WI38 (cell line): ENCODE data around the gene NT5DC3.

ENCODE experiments used
- H3K4me3 ChIP-seq: 2 replicates; pipeline ENCODE4 v1.5.1; 2011; ENCODE audit warnings: low read depth, mild to moderate bottlenecking, control low read depth, low read length
- CTCF ChIP-seq: IDR thresholded peaks from 2 replicates; pipeline ENCODE4 v1.5.1; 2012; ENCODE audit warnings: low read depth, mild to moderate bottlenecking, control low read depth, low read length

NT5DC3 gene

GRCh38 chr12:103840876-103841689 lies at the start of gene NT5DC3:
Gene NT5DC3, minus strand, starts transcription at chr12:103841234. Its CDS starts 78 bp downstream, at chr12:103841156.
- peak within 1 kb of the TSS; percentile 91 for H3K4me3 ChIP-seq
- TF ChIP-seq CTCF, result no peak

GRCh38 chr12:103887738-103888137 lies 46.7 kb upstream of the NT5DC3 start:
- no peak overlapping the region for H3K4me3 ChIP-seq
- no peak for TF ChIP-seq CTCF

GRCh38 chr12:103886195-103886797 lies 45.3 kb upstream of the NT5DC3 start:
- H3K4me3 ChIP-seq, result no peak overlapping the region
- no peak for TF ChIP-seq CTCF

- no peak overlapping the region for H3K4me3 ChIP-seq
- peak; percentile 26; the same call in 1 of the 2 replicates for TF ChIP-seq CTCF
Observed at GRCh38 chr12:103884316-103884715, 43.3 kb upstream of the NT5DC3 start.

GRCh38 chr12:103883908-103884307 lies 42.9 kb upstream of the NT5DC3 start:
- no peak for TF ChIP-seq CTCF
- no peak overlapping the region for H3K4me3 ChIP-seq

- H3K4me3 ChIP-seq, result no peak overlapping the region
- no peak for TF ChIP-seq CTCF
Observed at GRCh38 chr12:103882861-103883596, 42.0 kb upstream of the NT5DC3 start.

- no peak overlapping the region for H3K4me3 ChIP-seq
- TF ChIP-seq CTCF, result no peak
Observed at GRCh38 chr12:103881261-103881660, 40.2 kb upstream of the NT5DC3 start.
